Mesendoderm (in vitro differentiated cells): ENCODE results near the gene CYTH1.
"Not testable (repeated sequence)": the region's sequence is repeated elsewhere in the genome, so short reads cannot be mapped to it uniquely, and the experiment has no call there.

ENCODE experiments used
- DNase-seq: peaks from one replicate; pipeline ENCODE4 v3.0.0; 2013
- H2AK5ac ChIP-seq: 2 replicates; pipeline ENCODE4 v1.6.1; 2013; ENCODE audit warnings: low read length, inconsistent platforms
- H2BK120ac ChIP-seq: 2 replicates; pipeline ENCODE4 v1.6.1; 2013; ENCODE audit warnings: low read depth, mild to moderate bottlenecking, low read length, moderate library complexity, mixed read lengths
- H2BK15ac ChIP-seq: replicated peaks from 2 replicates; pipeline ENCODE4 v1.6.1; 2013; ENCODE audit warnings: low read depth, mild to moderate bottlenecking, moderate library complexity
- H2BK5ac ChIP-seq: 2 replicates; pipeline ENCODE4 v1.6.1; 2013; ENCODE audit warnings: low read length, inconsistent platforms
- H3K18ac ChIP-seq: 2 replicates; pipeline ENCODE4 v1.6.1; 2013; ENCODE audit warnings: mild to moderate bottlenecking, low read length, mixed read lengths
- H3K23ac ChIP-seq: one replicate; pipeline ENCODE4 v1.6.1; 2013; ENCODE audit warnings: low read length
- H3K27ac ChIP-seq: 2 replicates; pipeline ENCODE4 v1.5.1; 2013; ENCODE audit warnings: low read depth, mild to moderate bottlenecking, inconsistent platforms, low read length, moderate library complexity
- H3K27me3 ChIP-seq: 2 replicates; pipeline ENCODE4 v1.6.1; 2013; ENCODE audit warnings: low read length, control low read depth, mild to moderate bottlenecking, inconsistent platforms; ENCODE audit not compliant: insufficient read depth, poor library complexity
- H3K36me3 ChIP-seq: 2 replicates; pipeline ENCODE4 v1.6.1; 2013; ENCODE audit warnings: low read length, inconsistent platforms; ENCODE audit not compliant: control insufficient read depth, insufficient read depth
- H3K4ac ChIP-seq: one replicate; pipeline ENCODE4 v1.6.1; 2013; ENCODE audit warnings: low read depth, mild to moderate bottlenecking, low read length, moderate library complexity
- H3K4me1 ChIP-seq: 2 replicates; pipeline ENCODE4 v1.6.1; 2013; ENCODE audit warnings: low read depth, low read length, inconsistent platforms; ENCODE audit not compliant: control insufficient read depth
- H3K4me2 ChIP-seq: 2 replicates; pipeline ENCODE4 v1.6.1; 2013; ENCODE audit warnings: low read length
- H3K4me3 ChIP-seq: 2 replicates; pipeline ENCODE4 v1.5.1; 2013; ENCODE audit warnings: mild to moderate bottlenecking, low read length
- H3K56ac ChIP-seq: one replicate; pipeline ENCODE4 v1.6.1; 2013; ENCODE audit warnings: low read length
- H3K79me1 ChIP-seq: 2 replicates; pipeline ENCODE4 v1.6.1; 2013; ENCODE audit warnings: low read length, inconsistent platforms
- H3K79me2 ChIP-seq: 2 replicates; pipeline ENCODE4 v1.6.1; 2013; ENCODE audit warnings: mild to moderate bottlenecking, low read length; ENCODE audit not compliant: control insufficient read depth, insufficient read depth
- H3K9ac ChIP-seq: 2 replicates; pipeline ENCODE4 v1.6.1; 2013; ENCODE audit warnings: low read length, inconsistent platforms
- H4K5ac ChIP-seq: one replicate; pipeline ENCODE4 v1.6.1; 2013; ENCODE audit warnings: low read length
- H4K8ac ChIP-seq: one replicate; pipeline ENCODE4 v1.6.1; 2013; ENCODE audit warnings: low read depth, mild to moderate bottlenecking, control low read depth, low read length, moderate library complexity
- WGBS: extraction: QIAGEN DNeasy Blood & Tissue Kit; methylation state at CpG from one replicate; pipeline ENCODE4 v1.1.7; 2013; ENCODE audit warnings: low lambda C conversion rate, missing lambda C conversion rate; ENCODE audit not compliant: insufficient coverage; ENCODE audit errors: extremely low coverage; 5-methylcytosine and 5-hydroxymethylcytosine counted together

CYTH1 gene

DNA sequence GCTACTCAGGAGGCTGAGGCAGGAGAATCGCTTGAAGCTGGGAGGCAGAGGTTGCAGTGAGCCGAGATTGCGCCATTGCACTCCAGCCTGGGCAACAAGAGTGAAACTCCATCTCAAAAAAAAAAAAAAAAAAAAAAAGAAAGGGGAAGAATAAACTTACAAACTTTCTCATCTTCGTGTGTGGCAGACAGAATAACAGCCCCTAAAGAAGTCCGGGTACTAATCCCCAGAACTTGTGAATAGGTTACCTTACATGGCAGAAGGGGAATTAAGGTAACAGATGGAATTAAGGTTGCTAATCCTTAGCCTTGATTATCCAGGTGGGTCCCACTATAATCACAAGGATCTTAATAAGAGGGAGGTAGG lies 2.8 kb downstream of the CYTH1 start:
- not testable (repeated sequence) for H2BK15ac ChIP-seq, H3K9ac ChIP-seq, H2BK5ac ChIP-seq, DNase-seq, H3K79me1 ChIP-seq, H3K4me3 ChIP-seq, H3K18ac ChIP-seq, H4K5ac ChIP-seq, H3K23ac ChIP-seq, H3K27me3 ChIP-seq, H3K4ac ChIP-seq, H3K27ac ChIP-seq, H3K79me2 ChIP-seq, H3K56ac ChIP-seq, H3K36me3 ChIP-seq, H2BK120ac ChIP-seq, H3K4me1 ChIP-seq, H4K8ac ChIP-seq, H3K4me2 ChIP-seq, H2AK5ac ChIP-seq
- no CpG with 5 or more reads among the region's 5 CpGs for WGBS

DNA sequence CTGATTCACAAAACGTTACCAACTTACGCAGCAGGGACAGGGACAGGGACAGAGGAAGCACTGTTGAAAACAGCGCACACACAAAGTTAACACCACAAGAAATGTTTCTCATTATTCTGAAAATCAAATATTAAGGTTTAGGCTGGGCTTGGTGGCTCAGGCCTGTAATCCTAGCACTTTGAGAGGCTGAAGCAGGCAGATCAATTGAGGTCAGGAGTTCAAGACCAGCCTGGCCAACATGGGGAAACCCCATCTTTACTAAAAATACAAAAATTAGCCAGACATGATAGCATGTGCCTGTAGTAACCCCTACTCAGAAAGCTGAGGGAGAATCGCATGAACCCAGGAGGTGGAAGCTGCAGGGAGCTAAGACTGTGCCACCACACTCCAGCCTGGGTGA lies 4.2 kb downstream of the CYTH1 start:
- no peaks in the 10 kb centered on the region for H3K79me1 ChIP-seq
- no peak overlapping the region for H4K8ac ChIP-seq
- no peak overlapping the region for H3K27ac ChIP-seq
- H3K4me1 ChIP-seq = no peaks in the 10 kb centered on the region
- no peaks in the 10 kb centered on the region for H3K27me3 ChIP-seq
- no peak overlapping the region for H2BK120ac ChIP-seq
- H3K36me3 ChIP-seq = no peaks in the 10 kb centered on the region
- no peak for DNase-seq
- H3K79me2 ChIP-seq = no peaks in the 10 kb centered on the region
- WGBS = no CpG with 5 or more reads among the region's 4 CpGs
- no peak overlapping the region for H3K4me3 ChIP-seq
- H2AK5ac ChIP-seq = no peak overlapping the region
- H3K9ac ChIP-seq = no peak overlapping the region
- no peak overlapping the region for H2BK5ac ChIP-seq
- H3K4me2 ChIP-seq = no peak overlapping the region
- H3K56ac ChIP-seq = no peak overlapping the region
- no peak overlapping the region for H3K4ac ChIP-seq
- no peak overlapping the region for H2BK15ac ChIP-seq
- H3K18ac ChIP-seq = no peak overlapping the region
- H3K23ac ChIP-seq = no peak overlapping the region
- H4K5ac ChIP-seq = no peak overlapping the region

DNA sequence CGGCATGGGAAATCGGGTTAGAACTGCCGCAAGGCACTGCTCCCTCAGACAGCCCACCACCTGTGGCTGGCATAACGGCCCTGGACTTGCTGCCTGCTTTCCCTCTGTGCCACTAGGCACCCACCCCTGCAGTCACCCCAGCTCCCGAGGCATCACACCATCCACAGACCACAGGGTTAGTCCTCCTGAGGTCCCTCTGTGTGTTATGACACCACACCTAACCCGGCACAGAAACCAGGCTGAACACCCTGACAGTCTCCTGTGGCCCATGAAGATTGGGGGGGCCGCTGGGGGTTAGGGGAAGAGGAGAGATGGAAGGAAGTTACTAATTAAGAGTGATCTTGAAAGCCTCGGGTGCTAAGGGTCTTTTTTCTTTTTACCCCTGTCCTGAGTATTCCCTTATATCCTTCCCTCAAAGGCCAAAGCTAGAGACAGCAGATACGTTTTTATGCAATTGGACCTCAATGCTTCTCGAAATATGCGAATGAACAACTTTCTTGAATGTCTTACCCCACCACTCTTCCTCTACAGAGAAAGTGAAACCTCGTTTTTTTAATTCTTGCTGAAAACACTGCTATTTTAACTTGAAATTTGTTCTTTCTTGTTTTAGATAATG lies 7.0 kb downstream of the CYTH1 start:
- Histone ChIP-seq H2BK120ac (no peak overlapping the region), H2AK5ac (no peak overlapping the region), H3K4ac (no peak overlapping the region), H2BK5ac (no peak overlapping the region), H4K5ac (no peak overlapping the region), H3K23ac (no peak overlapping the region), H3K36me3 (no peaks in the 10 kb centered on the region), H3K4me3 (no peak overlapping the region), H3K4me2 (no peak overlapping the region), H3K79me1 (no peaks in the 10 kb centered on the region), H3K9ac (no peak overlapping the region), H3K27me3 (no peaks in the 10 kb centered on the region), H3K18ac (no peak overlapping the region), H3K27ac (no peak overlapping the region), H3K4me1 (no peaks in the 10 kb centered on the region), H3K56ac (peak overlapping the region; percentile 6), H3K79me2 (no peaks in the 10 kb centered on the region), H2BK15ac (no peak overlapping the region), H4K8ac (no peak overlapping the region)
- no CpG with 5 or more reads among the region's 12 CpGs for WGBS
- no peak for DNase-seq

DNA sequence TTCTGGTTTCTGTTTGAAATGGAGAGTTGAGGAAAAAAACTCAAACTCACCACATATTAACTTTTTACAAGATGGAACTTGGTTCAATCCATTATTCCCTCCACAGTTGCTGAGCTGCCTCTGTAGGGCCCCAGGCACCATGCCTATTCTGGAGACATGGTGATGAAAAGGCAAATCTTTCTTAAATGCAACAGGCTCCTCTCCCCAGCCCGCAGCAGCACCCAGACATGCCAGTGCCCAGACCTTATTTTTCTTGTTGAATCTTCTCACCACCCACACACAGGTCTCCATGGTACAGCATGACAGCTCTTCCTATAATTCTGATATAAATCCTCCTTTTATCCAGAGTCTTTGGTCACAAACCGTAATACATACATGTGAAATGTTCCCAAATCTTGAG lies 7.6 kb downstream of the CYTH1 start:
- WGBS = no CpG with 5 or more reads among the region's 2 CpGs
- no peak overlapping the region for H3K4me3 ChIP-seq
- H3K27me3 ChIP-seq = no peaks in the 10 kb centered on the region
- H3K79me1 ChIP-seq = no peaks in the 10 kb centered on the region
- no peak for DNase-seq
- no peak overlapping the region for H3K23ac ChIP-seq
- no peak overlapping the region for H3K18ac ChIP-seq
- H3K36me3 ChIP-seq = no peaks in the 10 kb centered on the region
- no peak overlapping the region for H3K56ac ChIP-seq
- no peaks in the 10 kb centered on the region for H3K4me1 ChIP-seq
- no peak overlapping the region for H2BK15ac ChIP-seq
- no peak overlapping the region for H4K5ac ChIP-seq
- no peak overlapping the region for H2BK5ac ChIP-seq
- H2AK5ac ChIP-seq = no peak overlapping the region
- H3K27ac ChIP-seq = no peak overlapping the region
- no peak overlapping the region for H3K4ac ChIP-seq
- no peak overlapping the region for H4K8ac ChIP-seq
- H3K4me2 ChIP-seq = no peak overlapping the region
- H3K79me2 ChIP-seq = no peaks in the 10 kb centered on the region
- no peak overlapping the region for H3K9ac ChIP-seq
- H2BK120ac ChIP-seq = no peak overlapping the region

DNA sequence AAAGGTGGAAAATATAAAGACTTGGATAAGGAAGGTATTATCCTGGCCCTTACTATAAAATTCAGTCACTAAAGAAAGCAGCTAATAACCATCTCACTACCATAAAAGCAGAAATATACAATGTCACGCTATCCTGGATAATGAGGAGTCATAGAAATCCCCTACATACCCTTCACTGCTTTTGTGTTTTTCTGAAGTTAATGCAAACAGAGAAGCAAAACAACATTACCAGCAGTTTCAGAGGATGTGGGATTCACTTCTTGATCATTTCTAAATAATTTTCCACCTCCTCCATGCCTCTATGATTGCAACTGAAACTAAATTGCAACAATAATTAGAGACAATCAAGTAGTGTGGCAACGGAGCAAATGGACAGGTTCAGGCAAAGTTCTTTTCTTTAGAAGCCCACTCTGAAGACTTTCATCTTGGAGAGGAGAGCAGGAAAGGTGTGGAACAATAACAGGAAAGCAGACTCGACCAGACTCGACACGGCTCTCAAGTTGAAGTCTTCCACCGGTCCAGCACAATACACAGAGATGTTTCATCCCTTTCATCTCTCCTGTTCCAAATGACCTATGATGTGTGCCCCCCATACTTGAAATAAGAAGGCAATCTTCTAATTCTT lies 10.2 kb downstream of the CYTH1 start:
- no peak for DNase-seq
- Histone ChIP-seq H2BK5ac (no peak overlapping the region), H2BK120ac (no peak overlapping the region), H3K4ac (no peak overlapping the region), H2BK15ac (no peak overlapping the region), H3K18ac (no peak overlapping the region), H3K9ac (no peak overlapping the region), H3K4me3 (no peak overlapping the region), H3K4me1 (no peaks in the 10 kb centered on the region), H4K8ac (no peak overlapping the region), H3K79me2 (no peaks in the 10 kb centered on the region), H3K36me3 (no peaks in the 10 kb centered on the region), H3K4me2 (no peak overlapping the region), H2AK5ac (no peak overlapping the region), H3K56ac (no peak overlapping the region), H3K27ac (no peak overlapping the region), H4K5ac (no peak overlapping the region), H3K23ac (no peak overlapping the region), H3K79me1 (no peaks in the 10 kb centered on the region), H3K27me3 (no peaks in the 10 kb centered on the region)
- WGBS = no CpG with 5 or more reads among the region's 6 CpGs

DNA sequence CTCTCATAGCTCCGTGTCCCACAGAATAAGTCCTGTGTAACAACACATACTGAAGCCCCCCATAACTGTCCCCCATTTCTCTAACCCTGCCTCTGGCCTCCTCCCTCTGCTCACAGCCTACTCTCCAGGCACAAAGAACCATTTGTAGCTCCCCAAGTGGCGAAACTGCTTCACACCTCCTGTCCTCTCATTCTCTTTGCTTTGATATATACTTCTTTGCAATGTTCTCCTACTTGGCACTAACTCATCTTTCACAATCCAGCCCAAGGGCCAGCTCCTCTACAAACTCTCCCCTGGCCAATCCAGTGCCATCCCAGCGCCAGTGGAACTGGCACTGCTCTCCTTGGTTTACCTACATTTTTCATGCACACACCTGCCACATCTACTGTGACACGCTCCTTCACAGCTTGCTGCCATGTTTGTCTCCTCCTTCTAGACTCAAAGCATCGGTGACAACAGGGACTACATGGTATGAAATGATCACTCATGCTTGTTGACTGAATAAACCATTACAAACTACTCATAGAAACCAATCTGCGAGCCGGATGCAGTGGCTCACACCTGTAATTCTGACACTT lies 12.8 kb downstream of the CYTH1 start:
- Histone ChIP-seq H3K4ac (no peak overlapping the region), H3K9ac (no peak overlapping the region), H3K79me2 (no peaks in the 10 kb centered on the region), H3K4me2 (no peak overlapping the region), H3K18ac (no peak overlapping the region), H3K56ac (no peak overlapping the region), H4K5ac (no peak overlapping the region), H2BK15ac (no peak overlapping the region), H2AK5ac (no peak overlapping the region), H3K4me3 (no peak overlapping the region), H3K36me3 (no peaks in the 10 kb centered on the region), H3K27ac (no peak overlapping the region), H2BK5ac (no peak overlapping the region), H3K79me1 (no peaks in the 10 kb centered on the region), H4K8ac (no peak overlapping the region), H3K4me1 (no peaks in the 10 kb centered on the region), H3K23ac (no peak overlapping the region), H2BK120ac (no peak overlapping the region), H3K27me3 (no peaks in the 10 kb centered on the region)
- DNase-seq = no peak
- WGBS = no CpG with 5 or more reads among the region's 7 CpGs
